GM13976 (cell line): ENCODE results near the gene MAP2.

Source experiments
- DNase-seq: peaks from one replicate; pipeline ENCODE4 v3.0.0; 2012; ENCODE audit warnings: low spot score
- CTCF ChIP-seq: IDR thresholded peaks from 2 replicates; pipeline ENCODE4 v1.5.1; 2012; ENCODE audit warnings: borderline replicate concordance, mild to moderate bottlenecking; ENCODE audit not compliant: insufficient read depth; ENCODE audit errors: extremely low read depth, missing control alignments, control extremely low read depth
- in situ Hi-C: fragments of 300-500 bp; cut with MboI; formaldehyde crosslinking; loops from one replicate; pipeline ENCODE4 v1.12.0; 2022; ENCODE audit warnings: low sequenced_read_pairs, mixed read lengths, inconsistent platforms; ENCODE audit not compliant: unreplicated experiment

MAP2 gene

GRCh38 chr2:209609531-209609930 is 185.7 kb downstream of the MAP2 start:
- no peak for TF ChIP-seq CTCF
- in situ Hi-C loops = no loop called here

DNA sequence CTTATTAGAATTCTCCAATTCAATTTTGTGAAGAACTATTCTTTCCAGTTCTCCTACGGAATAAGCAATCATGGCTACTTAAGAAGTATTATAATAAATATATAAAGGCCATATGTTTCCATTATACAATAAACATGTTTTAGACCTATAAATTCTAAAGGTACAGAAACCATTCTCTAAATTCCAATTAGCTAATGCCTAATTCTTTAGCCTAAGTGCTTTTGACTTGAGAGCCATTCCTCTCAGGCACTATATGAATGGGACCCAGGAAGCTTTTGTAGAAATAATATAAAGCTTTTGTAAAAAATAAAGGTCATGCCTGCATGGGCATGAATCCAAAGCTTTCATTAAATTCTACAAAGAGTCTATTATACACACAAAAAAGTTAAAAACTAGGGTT is 186.8 kb downstream of the MAP2 start:
- in situ Hi-C loops = no loop called here
- no peak for TF ChIP-seq CTCF
- no peak for DNase-seq

More at GRCh38 chr2:209609531-209609930, 185.7 kb downstream of the MAP2 start:
- DNase-seq = no peak

GRCh38 chr2:209613649-209614305 is 189.9 kb downstream of the MAP2 start:
- in situ Hi-C loops = no loop called here
- no peak for DNase-seq
- TF ChIP-seq CTCF = no peak

GRCh38 chr2:209614690-209615369 is 191.0 kb downstream of the MAP2 start:
- in situ Hi-C loops = no loop called here
- no peak for DNase-seq
- no peak for TF ChIP-seq CTCF

DNA sequence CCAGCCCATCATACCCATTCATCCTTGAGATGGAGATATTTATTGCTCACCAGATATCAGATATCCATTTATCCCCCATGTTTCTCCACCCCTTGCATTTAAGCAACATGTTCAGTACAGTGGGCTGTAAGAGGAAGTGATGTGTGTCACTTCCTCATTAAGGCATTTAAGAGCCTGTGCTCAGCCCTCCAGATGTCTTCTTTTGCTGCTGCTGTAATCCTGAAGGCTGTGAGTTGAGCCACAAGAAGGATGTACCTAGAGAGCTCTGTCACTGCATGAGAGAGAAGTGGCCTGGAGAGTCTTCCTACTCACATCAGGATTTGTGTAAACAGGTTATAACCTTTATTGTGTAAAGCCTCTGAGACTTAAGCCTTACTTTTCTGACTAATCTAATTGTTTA is 195.9 kb downstream of the MAP2 start:
- in situ Hi-C loops = no loop called here
- TF ChIP-seq CTCF = no peak
- DNase-seq = peak; percentile 1

DNA sequence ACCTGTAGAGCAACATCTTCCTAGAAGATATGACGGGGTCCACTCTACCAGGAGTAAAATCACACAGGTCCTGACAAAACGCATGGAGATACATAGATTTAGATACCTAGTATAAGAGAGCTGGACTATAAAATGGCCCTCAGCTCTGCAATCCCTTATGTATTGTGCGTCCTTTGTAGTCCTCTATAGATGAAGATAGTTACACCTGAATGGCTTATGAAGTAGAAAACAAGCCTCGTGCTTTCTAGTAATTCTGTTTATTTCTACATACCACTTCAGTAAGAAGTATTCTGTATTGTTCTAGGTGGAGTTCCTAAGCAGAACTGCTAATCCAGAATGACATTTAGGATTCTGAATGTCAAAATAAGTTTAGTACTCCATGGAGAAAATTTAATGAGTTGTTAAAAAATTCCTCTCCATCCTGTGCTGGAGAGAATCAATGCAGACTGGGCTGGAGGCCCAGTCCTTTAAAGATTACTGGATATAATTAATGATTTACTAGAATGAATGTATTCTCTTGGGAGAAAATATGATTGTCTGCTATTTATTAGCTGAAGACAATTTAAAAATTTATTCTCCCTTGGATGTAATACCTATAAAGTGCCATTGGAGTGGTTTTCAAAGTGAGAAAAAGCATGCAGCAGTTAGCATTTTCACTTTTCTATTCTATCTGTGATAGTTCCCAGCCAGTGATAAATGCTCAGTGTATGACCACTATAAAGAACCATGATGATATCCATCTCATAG is 200.5 kb downstream of the MAP2 start:
- in situ Hi-C loops = no loop called here
- TF ChIP-seq CTCF = no peak
- no peak for DNase-seq
